AG04449 (cell line): Measurements from ENCODE around the gene CCDC3.

Experiments
- CTCF ChIA-PET: fragments of 350-600 bp; formaldehyde crosslinking; extraction: SDS; loops from one replicate; lab custom pipeline; 2021; ENCODE audit warnings: antibody characterized with exemption; lab: Yijun Ruan, JAX
- POLR2A ChIA-PET: fragments of 400-600, 350-600 bp; formaldehyde crosslinking; extraction: SDS; loops from one replicate; lab custom pipeline; 2020; ENCODE audit warnings: antibody characterized with exemption, inconsistent platforms; lab: Yijun Ruan, JAX
- DNase-seq: peaks from one replicate; pipeline ENCODE4 v3.0.0-alpha.2; 2010; ENCODE audit warnings: low read depth, low spot score
- H3K4me3 ChIP-seq: 2 replicates; pipeline ENCODE4 v1.5.1; 2011; ENCODE audit warnings: low read depth, mild to moderate bottlenecking, control low read depth, low read length
- TF ChIP-seq, protein P1 (sequence below): IDR thresholded peaks from one replicate; pipeline ENCODE4 v1.5.1; 2011; ENCODE audit warnings: mild to moderate bottlenecking, moderate library complexity, low read length, control low read depth, inconsistent platforms; ENCODE audit not compliant: insufficient read depth; ENCODE audit errors: missing control alignments

CCDC3 gene

DNA sequence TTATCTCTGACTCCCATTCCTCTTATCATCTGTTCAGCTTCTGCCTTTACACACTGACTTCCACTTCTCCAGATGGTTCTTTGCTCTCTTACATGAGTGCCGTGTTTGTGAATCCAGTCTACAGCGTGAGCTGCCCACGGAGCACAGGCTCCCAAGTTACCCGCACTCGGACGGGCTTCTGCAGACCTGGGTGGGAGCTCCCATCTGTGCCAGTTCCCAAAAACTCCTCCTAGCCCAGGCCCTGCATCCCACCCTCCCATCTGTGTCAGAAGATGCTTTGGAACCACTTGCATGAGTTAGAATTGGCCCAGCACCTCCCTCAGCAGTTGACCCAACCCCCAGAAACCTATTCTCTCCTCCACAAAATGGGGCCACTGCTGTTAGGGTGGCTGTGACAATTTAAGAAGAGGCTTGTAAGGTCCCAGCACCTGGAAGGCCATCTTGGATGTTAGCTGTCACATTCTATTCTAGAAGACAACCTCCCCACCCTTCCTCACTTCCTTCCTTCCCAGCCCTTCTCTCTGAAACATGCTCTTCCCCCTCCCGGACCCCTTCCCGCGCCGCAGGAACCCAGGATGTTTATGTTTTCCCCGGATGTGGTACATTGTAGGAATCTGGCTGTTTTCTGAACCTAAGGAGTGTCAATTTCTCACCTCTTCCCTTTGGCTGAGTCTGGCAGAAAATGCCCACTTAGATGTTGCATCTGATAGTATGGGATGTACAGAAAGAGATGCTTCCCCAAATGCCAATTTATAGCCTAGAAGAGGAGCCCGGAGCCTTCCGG lies 79.2 kb downstream of the CCDC3 start:
- no peak overlapping the region for H3K4me3 ChIP-seq
- no peak for DNase-seq
- TF ChIP-seq, protein P1, sequence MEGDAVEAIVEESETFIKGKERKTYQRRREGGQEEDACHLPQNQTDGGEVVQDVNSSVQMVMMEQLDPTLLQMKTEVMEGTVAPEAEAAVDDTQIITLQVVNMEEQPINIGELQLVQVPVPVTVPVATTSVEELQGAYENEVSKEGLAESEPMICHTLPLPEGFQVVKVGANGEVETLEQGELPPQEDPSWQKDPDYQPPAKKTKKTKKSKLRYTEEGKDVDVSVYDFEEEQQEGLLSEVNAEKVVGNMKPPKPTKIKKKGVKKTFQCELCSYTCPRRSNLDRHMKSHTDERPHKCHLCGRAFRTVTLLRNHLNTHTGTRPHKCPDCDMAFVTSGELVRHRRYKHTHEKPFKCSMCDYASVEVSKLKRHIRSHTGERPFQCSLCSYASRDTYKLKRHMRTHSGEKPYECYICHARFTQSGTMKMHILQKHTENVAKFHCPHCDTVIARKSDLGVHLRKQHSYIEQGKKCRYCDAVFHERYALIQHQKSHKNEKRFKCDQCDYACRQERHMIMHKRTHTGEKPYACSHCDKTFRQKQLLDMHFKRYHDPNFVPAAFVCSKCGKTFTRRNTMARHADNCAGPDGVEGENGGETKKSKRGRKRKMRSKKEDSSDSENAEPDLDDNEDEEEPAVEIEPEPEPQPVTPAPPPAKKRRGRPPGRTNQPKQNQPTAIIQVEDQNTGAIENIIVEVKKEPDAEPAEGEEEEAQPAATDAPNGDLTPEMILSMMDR: no peak
- ChIA-PET CTCF (no interaction called here), POLR2A (no interaction called here)

DNA sequence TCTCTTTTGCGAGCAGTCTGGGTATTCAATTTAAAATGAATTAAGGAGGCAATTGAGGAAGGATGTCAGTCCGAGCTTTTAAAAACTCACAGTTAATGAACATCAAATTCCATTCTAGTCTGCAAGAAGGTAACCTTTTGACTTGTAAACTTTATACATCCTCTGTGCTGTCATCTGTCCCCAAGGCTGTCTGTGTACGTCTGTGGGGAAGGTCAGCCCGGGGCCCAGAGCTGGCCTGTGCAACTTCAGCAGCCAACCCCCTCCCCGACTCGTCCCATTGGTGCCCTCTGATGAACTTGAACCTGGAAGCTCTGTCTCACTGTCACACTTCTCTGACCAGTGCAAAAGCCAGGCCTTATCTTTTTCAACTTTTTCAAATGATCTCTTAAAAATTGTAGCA lies 80.3 kb downstream of the CCDC3 start:
- POLR2A ChIA-PET: no interaction called here

GRCh38 chr10:12919574-12919973 lies 81.9 kb downstream of the CCDC3 start:
- TF ChIP-seq, protein P1: no peak
- no peak overlapping the region for H3K4me3 ChIP-seq
- ChIA-PET CTCF (interaction anchor here (3.5 kb wide), 1 partner anchor 17 kb away, joined by 14 read pairs; no protein-coding TSS in a partner anchor), POLR2A (no interaction called here)
- DNase-seq: no peak

More for the DNA sequence above, 80.3 kb downstream of the CCDC3 start:
- DNase-seq: no peak
- CTCF ChIA-PET: no interaction called here
- H3K4me3 ChIP-seq: no peak overlapping the region
- TF ChIP-seq, protein P1: no peak

GRCh38 chr10:12916587-12916986 lies 84.9 kb downstream of the CCDC3 start:
- no peak for DNase-seq
- POLR2A ChIA-PET: no interaction called here
- no peak overlapping the region for H3K4me3 ChIP-seq
- TF ChIP-seq, protein P1: no peak
- CTCF ChIA-PET: no interaction called here

GRCh38 chr10:12915637-12916168 lies 85.8 kb downstream of the CCDC3 start:
- TF ChIP-seq, protein P1: no peak
- ChIA-PET CTCF (no interaction called here), POLR2A (no interaction called here)
- DNase-seq: no peak
- H3K4me3 ChIP-seq: no peak overlapping the region

DNA sequence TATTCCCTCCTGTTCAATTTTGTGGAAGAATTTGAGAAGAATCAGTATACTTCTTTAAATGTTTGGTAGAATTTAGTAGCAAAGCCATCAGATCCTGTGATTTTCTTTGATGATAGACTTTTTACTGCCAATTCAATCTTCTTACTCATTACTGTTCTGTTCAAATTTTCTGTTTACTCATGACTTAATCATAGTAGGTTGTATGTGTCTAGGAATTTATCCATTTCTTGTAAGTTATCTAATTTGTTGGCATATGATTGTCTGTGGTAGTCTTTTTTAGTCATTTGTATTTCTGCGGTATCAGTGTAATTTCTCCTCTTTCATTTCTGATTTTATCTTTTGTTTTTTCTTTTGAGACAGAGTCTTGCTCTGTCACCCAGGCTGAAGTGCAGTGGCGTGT lies 87.4 kb downstream of the CCDC3 start:
- ChIA-PET POLR2A (no interaction called here), CTCF (interaction anchor here (1.6 to 2.9 kb wide), 2 partner anchors 11 to 12 kb away, joined by 4 to 11 read pairs; no protein-coding TSS in a partner anchor)
- no peak for DNase-seq
- TF ChIP-seq, protein P1: no peak
- H3K4me3 ChIP-seq: no peak overlapping the region
